ENCODE measurements around the gene UQCC3. TPM values are rescaled to one million over a fixed set of nuclear protein-coding genes. Genes with fewer than 3 reads are reported as not detected.
A peak's percentile ranks its signal among the peaks of the same experiment; 100 is the strongest.

UQCC3 gene
- total RNA-seq, 2 donors from 2014 or later: 10.4 to 12.9 TPM

GRCh38 chr11:62708392-62708791, 36.9 kb downstream of the UQCC3 start:
- intact Hi-C loops (cut with DNase I): no loop called here

GRCh38 chr11:62708793-62709192, 37.3 kb downstream of the UQCC3 start:
- peaks cover 85% of the 10 kb centered on the region for H3K4me1 ChIP-seq
- DNase-seq (peak in 3 of 4 donors; percentile 34 to 44 (median 40)), ATAC-seq (no peak)
- H3K27ac ChIP-seq: peak overlapping the region; percentile 70 to 94 (median 93)
- 2 to 3% methylated on average over 7 of the region's 7 CpGs for WGBS, 2 donors
- intact Hi-C loops (cut with DNase I): no loop called here
- TF ChIP-seq POLR2A (IDR thresholded peaks at IDR 0.05): no peak
- TF ChIP-seq CTCF (IDR thresholded peaks at IDR 0.05): no peak
- no peaks in the 10 kb centered on the region for H3K9me3 ChIP-seq
- H3K36me3 ChIP-seq (replicated peaks in 1 of 2; ENCODE audit: insufficient read depth in 1 of 2, low read depth in 2 of 2): no peaks in the 10 kb centered on the region
- no peaks in the 10 kb centered on the region for H3K27me3 ChIP-seq
- H3K4me3 ChIP-seq: no peak overlapping the region

More at GRCh38 chr11:62708392-62708791, 36.9 kb downstream of the UQCC3 start:
- DNase-seq (no peak), ATAC-seq (no peak)
- no peak overlapping the region for H3K4me3 ChIP-seq
- no peaks in the 10 kb centered on the region for H3K36me3 ChIP-seq (replicated peaks in 1 of 2; ENCODE audit: insufficient read depth in 1 of 2, low read depth in 2 of 2)
- no peak for TF ChIP-seq CTCF (IDR thresholded peaks at IDR 0.05)
- TF ChIP-seq POLR2A (IDR thresholded peaks at IDR 0.05): no peak
- H3K9me3 ChIP-seq: no peaks in the 10 kb centered on the region
- H3K27me3 ChIP-seq: no peaks in the 10 kb centered on the region
- H3K27ac ChIP-seq: peak overlapping the region; percentile 70 to 94 (median 93)
- 63 to 64% methylated on average over 5 of the region's 5 CpGs for WGBS, 2 donors
- H3K4me1 ChIP-seq: peaks cover 81% of the 10 kb centered on the region

GRCh38 chr11:62709247-62710000, 38.0 kb downstream of the UQCC3 start:
- WGBS, 2 donors: 2 to 3% methylated on average over 47 of the region's 47 CpGs
- H3K4me1 ChIP-seq: peaks cover 91% of the 10 kb centered on the region
- intact Hi-C loops (cut with DNase I): no loop called here

GRCh38 chr11:62710001-62710345, 38.5 kb downstream of the UQCC3 start:
- H3K27ac ChIP-seq: peak overlapping the region; percentile 70 to 94 (median 93)
- 69 to 74% methylated on average over 7 of the region's 7 CpGs for WGBS, 2 donors
- H3K9me3 ChIP-seq: no peaks in the 10 kb centered on the region
- TF ChIP-seq POLR2A (IDR thresholded peaks at IDR 0.05) (no peak), CTCF (IDR thresholded peaks at IDR 0.05) (no peak)
- peaks cover 0 to 2% of the 10 kb centered on the region in 2 donors for H3K36me3 ChIP-seq (replicated peaks in 1 of 2; ENCODE audit: insufficient read depth in 1 of 2, low read depth in 2 of 2)
- no peak for ATAC-seq
- H3K4me3 ChIP-seq: no peak overlapping the region
- intact Hi-C loops (cut with DNase I): no loop called here
- no peaks in the 10 kb centered on the region for H3K27me3 ChIP-seq
- H3K4me1 ChIP-seq: peaks cover 90% of the 10 kb centered on the region
- no peak for DNase-seq

More at GRCh38 chr11:62709247-62710000, 38.0 kb downstream of the UQCC3 start:
- Histone ChIP-seq H3K27ac (peak overlapping the region; percentile 70 to 94 (median 93)), H3K36me3 (replicated peaks in 1 of 2; ENCODE audit: insufficient read depth in 1 of 2, low read depth in 2 of 2) (no peaks in the 10 kb centered on the region), H3K9me3 (no peaks in the 10 kb centered on the region), H3K27me3 (no peaks in the 10 kb centered on the region), H3K4me3 (no peak overlapping the region)
- TF ChIP-seq CTCF (IDR thresholded peaks at IDR 0.05) (peak in 1 of 7 experiments; percentile 16), POLR2A (IDR thresholded peaks at IDR 0.05) (peak; percentile 46 to 86 (median 81))
- ATAC-seq (peak; percentile 77), DNase-seq (peak; percentile 97 to 99 (median 99))
